Tibial artery (tissue), 4 donors: Measurements from ENCODE around the gene HAPLN2.
"Not testable (repeated sequence)": the region's sequence is repeated elsewhere in the genome, so short reads cannot be mapped to it uniquely, and the experiment has no call there.

Experiments
- DNase-seq, 2 donors: peaks; one replicate each; pipeline ENCODE4 v3.0.0-alpha.2; 2019
- H3K27ac ChIP-seq, 2 donors: fragments of 200-600 bp; sonication (generic) in 1 of 2; 1 replicate in 1 of 2; 2 replicates in 1 of 2; pipeline ENCODE4 v1.5.1; 2018 to 2019; ENCODE audit warnings: mild to moderate bottlenecking in 1 of 2
- H3K27me3 ChIP-seq, 2 donors: fragments of 200-600 bp; sonication (generic) in 1 of 2; one replicate each; pipeline versions ENCODE4 v1.5.1 to v1.6.0; 2016 to 2019
- H3K36me3 ChIP-seq, 3 donors: fragments of 200-600 bp; sonication (generic) in 2 of 3; one replicate each; pipeline ENCODE4 v1.5.1; 2016 to 2019; ENCODE audit warnings: mild to moderate bottlenecking in 2 of 3
- H3K4me1 ChIP-seq, 4 donors: fragments of 200-600 bp; sonication (generic) in 2 of 4; 1 replicate in 3 of 4; 2 replicates in 1 of 4; pipeline ENCODE4 v1.5.1; 2016 to 2019
- H3K4me3 ChIP-seq, 2 donors: fragments of 200-600 bp; sonication (generic) in 1 of 2; 1 replicate in 1 of 2; 2 replicates in 1 of 2; pipeline ENCODE4 v1.5.1; 2018 to 2019; ENCODE audit warnings: mild to moderate bottlenecking in 2 of 2
- H3K9me3 ChIP-seq, 3 donors: fragments of 200-600 bp; sonication (generic) in 1 of 3; one replicate each; pipeline ENCODE4 v1.5.1; 2016 to 2019
- intact Hi-C: fragments of 100-400 bp; cut with DNase I; formaldehyde crosslinking; loops from one replicate; pipeline ENCODE4 v1.15.0; 2023; ENCODE audit warnings: low total_unique reads
- TF ChIP-seq, protein P1 (sequence below), 2 experiments: fragments of 200-600 bp in 1 of 2; fragments of 450-650 bp in 1 of 2; IDR thresholded peaks; one replicate each; pipeline ENCODE4 v1.5.1; 2017 to 2019; ENCODE audit warnings: antibody characterized with exemption in 2 of 2, mild to moderate bottlenecking in 1 of 2, moderate library complexity in 1 of 2

HAPLN2 gene

GRCh38 chr1:156601892-156602291 is 17.3 kb upstream of the HAPLN2 start:
- H3K4me1 ChIP-seq: peaks cover 0 to 15% (median 15%) of the 10 kb centered on the region in 4 donors
- intact Hi-C loops: no loop called here
- peaks cover 3 to 23% (median 18%) of the 10 kb centered on the region in 3 donors for H3K36me3 ChIP-seq
- H3K4me3 ChIP-seq: peak overlapping the region; percentile 60 to 69
- peak overlapping the region; percentile 68 to 85 for H3K27ac ChIP-seq
- H3K27me3 ChIP-seq: no peaks in the 10 kb centered on the region
- TF ChIP-seq, protein P1, sequence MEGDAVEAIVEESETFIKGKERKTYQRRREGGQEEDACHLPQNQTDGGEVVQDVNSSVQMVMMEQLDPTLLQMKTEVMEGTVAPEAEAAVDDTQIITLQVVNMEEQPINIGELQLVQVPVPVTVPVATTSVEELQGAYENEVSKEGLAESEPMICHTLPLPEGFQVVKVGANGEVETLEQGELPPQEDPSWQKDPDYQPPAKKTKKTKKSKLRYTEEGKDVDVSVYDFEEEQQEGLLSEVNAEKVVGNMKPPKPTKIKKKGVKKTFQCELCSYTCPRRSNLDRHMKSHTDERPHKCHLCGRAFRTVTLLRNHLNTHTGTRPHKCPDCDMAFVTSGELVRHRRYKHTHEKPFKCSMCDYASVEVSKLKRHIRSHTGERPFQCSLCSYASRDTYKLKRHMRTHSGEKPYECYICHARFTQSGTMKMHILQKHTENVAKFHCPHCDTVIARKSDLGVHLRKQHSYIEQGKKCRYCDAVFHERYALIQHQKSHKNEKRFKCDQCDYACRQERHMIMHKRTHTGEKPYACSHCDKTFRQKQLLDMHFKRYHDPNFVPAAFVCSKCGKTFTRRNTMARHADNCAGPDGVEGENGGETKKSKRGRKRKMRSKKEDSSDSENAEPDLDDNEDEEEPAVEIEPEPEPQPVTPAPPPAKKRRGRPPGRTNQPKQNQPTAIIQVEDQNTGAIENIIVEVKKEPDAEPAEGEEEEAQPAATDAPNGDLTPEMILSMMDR (IDR thresholded peaks at IDR 0.05): no peak
- DNase-seq: no peak
- no peaks in the 10 kb centered on the region for H3K9me3 ChIP-seq

DNA sequence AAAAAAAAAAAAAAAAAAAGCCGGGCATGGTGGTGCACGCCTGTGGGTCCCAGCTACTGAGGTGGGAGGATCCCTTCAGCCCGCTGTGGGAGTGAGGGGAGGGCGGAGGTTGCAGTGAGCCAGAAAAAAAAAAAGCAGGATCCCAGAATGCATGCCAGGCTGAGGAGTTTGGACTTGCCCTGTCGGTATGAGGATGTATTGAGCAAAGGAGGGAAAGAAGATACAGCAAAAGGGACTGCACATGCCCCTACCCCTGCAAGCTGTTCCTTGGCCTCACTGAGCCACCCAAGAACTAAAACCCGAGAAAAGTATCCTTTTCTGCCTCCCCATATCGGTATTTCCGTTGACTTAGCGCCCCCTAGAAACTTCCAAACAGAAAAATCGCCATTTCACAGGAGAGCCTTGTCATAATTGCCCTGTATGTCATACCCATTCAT is 16.6 kb upstream of the HAPLN2 start:
- TF ChIP-seq, protein P1 (IDR thresholded peaks at IDR 0.05): no peak
- no peaks in the 10 kb centered on the region for H3K27me3 ChIP-seq
- peaks cover 0 to 15% (median 15%) of the 10 kb centered on the region in 4 donors for H3K4me1 ChIP-seq
- H3K9me3 ChIP-seq: no peaks in the 10 kb centered on the region
- DNase-seq: no peak
- intact Hi-C loops: no loop called here
- H3K27ac ChIP-seq: no peak overlapping the region
- peaks cover 0 to 16% (median 11%) of the 10 kb centered on the region in 3 donors for H3K36me3 ChIP-seq
- no peak overlapping the region for H3K4me3 ChIP-seq

DNA sequence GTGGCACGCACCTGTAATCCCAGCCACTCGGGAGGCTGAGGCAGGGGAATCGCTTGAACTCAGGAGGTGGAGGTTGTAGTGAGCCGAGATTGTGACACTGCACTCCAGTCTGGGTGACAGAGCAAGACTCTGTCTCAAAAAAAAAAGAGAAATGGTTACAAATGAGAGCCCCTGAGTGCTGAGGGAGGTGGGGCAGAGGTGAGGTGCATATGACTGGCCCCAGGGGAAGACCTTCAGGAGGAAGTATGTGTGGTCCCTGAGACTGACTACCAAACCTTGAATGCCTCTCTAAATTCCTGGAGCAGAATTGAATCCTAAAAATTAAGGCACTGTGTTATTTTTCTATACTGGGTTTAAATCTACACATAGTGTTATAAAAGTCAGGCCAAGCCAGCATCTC is 11.9 kb upstream of the HAPLN2 start:
- H3K4me1 ChIP-seq, DNase-seq, H3K27me3 ChIP-seq, H3K36me3 ChIP-seq, H3K4me3 ChIP-seq, H3K27ac ChIP-seq, H3K9me3 ChIP-seq: not testable (repeated sequence)
- intact Hi-C loops: loop anchor here (5.0 kb wide), 2 partner anchors 155 to 220 kb away; no protein-coding TSS in a partner anchor

DNA sequence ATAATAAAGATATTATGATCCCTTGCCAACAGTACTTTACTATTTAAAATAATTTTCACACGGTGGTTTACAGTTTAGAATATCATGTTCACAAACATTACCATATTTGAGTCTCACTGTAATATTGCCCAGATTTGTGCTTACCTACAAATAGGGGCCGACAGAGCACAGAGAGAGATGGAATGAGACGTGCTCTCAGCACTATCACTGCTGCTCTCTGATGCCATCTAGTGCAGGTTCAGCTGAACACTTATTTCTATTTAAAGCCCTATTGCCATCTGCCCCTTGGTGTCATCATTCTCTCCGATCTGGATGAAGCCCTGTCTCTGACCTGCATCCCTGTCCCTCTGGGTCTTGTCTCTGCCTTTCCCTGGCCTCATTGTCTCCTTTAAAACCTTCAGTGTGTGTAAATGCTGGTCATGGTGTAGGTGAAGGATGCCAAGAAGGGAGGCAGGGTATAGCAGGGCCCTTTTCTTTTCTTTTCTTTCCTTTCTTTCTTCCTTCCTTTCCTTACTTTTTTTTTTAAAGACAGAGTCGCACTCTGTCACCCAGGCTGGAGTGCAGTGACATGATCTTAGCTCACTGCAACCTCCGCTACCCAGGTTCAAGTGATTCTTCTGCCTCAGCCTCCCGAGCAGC is 11.1 kb upstream of the HAPLN2 start:
- no peaks in the 10 kb centered on the region for H3K9me3 ChIP-seq
- peak overlapping the region in 1 of 2 donors; percentile 14 for H3K27ac ChIP-seq
- no peaks in the 10 kb centered on the region for H3K27me3 ChIP-seq
- TF ChIP-seq, protein P1 (IDR thresholded peaks at IDR 0.05): peak; percentile 83 to 89
- no peak overlapping the region for H3K4me3 ChIP-seq
- H3K36me3 ChIP-seq: no peaks in the 10 kb centered on the region
- no peak for DNase-seq
- intact Hi-C loops: loop anchor here (5.0 kb wide), 2 partner anchors 156 to 221 kb away; no protein-coding TSS in a partner anchor
- peaks cover 0 to 6% (median 0%) of the 10 kb centered on the region in 4 donors for H3K4me1 ChIP-seq

- DNase-seq: no peak
- H3K27ac ChIP-seq: no peak overlapping the region
- TF ChIP-seq, protein P1 (IDR thresholded peaks at IDR 0.05): peak in 1 of 2 experiments; percentile 12
- intact Hi-C loops: loop anchor here (5.0 kb wide), 2 partner anchors 157 to 222 kb away; no protein-coding TSS in a partner anchor
- no peaks in the 10 kb centered on the region for H3K36me3 ChIP-seq
- no peak overlapping the region for H3K4me3 ChIP-seq
- H3K4me1 ChIP-seq: peaks cover 0 to 6% (median 0%) of the 10 kb centered on the region in 4 donors
- no peaks in the 10 kb centered on the region for H3K9me3 ChIP-seq
- H3K27me3 ChIP-seq: no peaks in the 10 kb centered on the region
These were observed 10.2 kb upstream of the HAPLN2 start for GRCh38 chr1:156608981-156609380.

DNA sequence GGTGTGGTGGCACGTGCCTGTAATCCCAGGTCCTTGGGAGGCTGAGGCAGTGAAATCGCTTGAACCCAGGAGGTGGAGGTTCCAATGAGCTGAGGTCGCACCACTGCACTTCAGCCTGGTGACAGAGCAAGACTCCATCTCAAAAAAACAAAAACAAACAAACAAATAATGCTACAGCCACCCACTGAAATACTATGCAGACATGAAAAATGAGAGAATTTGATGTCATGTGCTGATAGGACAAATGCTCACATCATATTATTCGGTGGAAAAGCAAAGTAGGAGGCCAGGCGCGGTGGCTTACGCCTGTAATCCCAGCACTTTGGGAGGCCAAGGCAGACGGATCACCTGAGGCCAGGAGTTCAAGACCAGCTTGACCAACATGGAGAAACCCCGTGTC is 9.1 kb upstream of the HAPLN2 start:
- DNase-seq, H3K27me3 ChIP-seq, intact Hi-C loops, H3K36me3 ChIP-seq, H3K27ac ChIP-seq, H3K4me3 ChIP-seq, H3K9me3 ChIP-seq: not testable (repeated sequence)
- H3K4me1 ChIP-seq: peaks cover 0 to 16% (median 3%) of the 10 kb centered on the region in 4 donors
